IMR-90 (cell line): ENCODE data around the gene AOC2. TPM values are rescaled to one million over a fixed set of nuclear protein-coding genes. Genes with fewer than 3 reads are reported as not detected.

ENCODE experiments used
- ATAC-seq: fragments of 200-7000 bp; cut with Tn5 transposase; 2 replicates; pipeline ENCODE4 v1.9.1; 2020; ENCODE audit warnings: low read depth, mild to moderate bottlenecking, moderate library complexity
- BruUV-seq: library from RNA; stranded (reverse); fragments of 400-500 nt; replicated peaks from 2 replicates; lab custom pipeline; 2021; lab: Mats Ljungman, UMichigan
- CTCF ChIA-PET: fragments of 300-600 bp; formaldehyde crosslinking; extraction: SDS; loops from one replicate; lab custom pipeline; 2021; ENCODE audit warnings: antibody characterized with exemption; lab: Yijun Ruan, JAX
- POLR2A ChIA-PET: fragments of 300-600 bp; sonication (Branson Sonifier 250); formaldehyde crosslinking; loops from one replicate; lab custom pipeline; 2022; ENCODE audit warnings: antibody characterized with exemption; ENCODE audit not compliant: unreplicated experiment; lab: Charles Lee
- DNase-seq: peaks from one replicate; pipeline ENCODE4 v3.0.0; 2013
- H2AFZ ChIP-seq: replicated peaks from 2 replicates; pipeline ENCODE3; 2013; ENCODE audit warnings: low read length, mild to moderate bottlenecking; ENCODE audit not compliant: poor library complexity
- H2AK5ac ChIP-seq: 2 replicates; pipeline ENCODE4 v1.6.1; 2013; ENCODE audit warnings: low read depth, low read length, inconsistent platforms
- H2AK9ac ChIP-seq: replicated peaks from 2 replicates; pipeline ENCODE3; 2013; ENCODE audit warnings: mild to moderate bottlenecking, low read depth, low read length, moderate library complexity; ENCODE audit not compliant: poor library complexity
- H2BK120ac ChIP-seq: 2 replicates; pipeline ENCODE4 v1.6.1; 2013; ENCODE audit warnings: low read depth, low read length, inconsistent platforms
- H2BK15ac ChIP-seq: 3 replicates; pipeline ENCODE4 v1.6.1; 2013; ENCODE audit warnings: low read depth, low read length, inconsistent platforms
- H2BK20ac ChIP-seq: 2 replicates; pipeline ENCODE4 v1.6.1; 2013; ENCODE audit warnings: low read depth, mild to moderate bottlenecking, inconsistent platforms, low read length, moderate library complexity
- H2BK5ac ChIP-seq: 2 replicates; pipeline ENCODE4 v1.6.1; 2013; ENCODE audit warnings: mild to moderate bottlenecking, low read depth, low read length, inconsistent platforms; ENCODE audit not compliant: poor library complexity, severe bottlenecking
- H3K14ac ChIP-seq: replicated peaks from 2 replicates; pipeline ENCODE4 v1.6.1; 2013; ENCODE audit warnings: low read depth, low read length, inconsistent platforms
- H3K18ac ChIP-seq: 2 replicates; pipeline ENCODE4 v1.6.1; 2013; ENCODE audit warnings: low read depth, low read length, control low read depth
- H3K23ac ChIP-seq: 2 replicates; pipeline ENCODE4 v1.6.1; 2013; ENCODE audit warnings: low read depth, low read length, inconsistent platforms
- H3K27ac ChIP-seq: 2 replicates; pipeline ENCODE4 v1.5.1; 2013; ENCODE audit warnings: mild to moderate bottlenecking, control low read depth, low read length; ENCODE audit not compliant: insufficient read depth
- H3K27me3 ChIP-seq: 2 replicates; pipeline ENCODE4 v1.6.1; 2013; ENCODE audit warnings: low read length; ENCODE audit not compliant: control insufficient read depth, insufficient read depth
- H3K36me3 ChIP-seq: 2 replicates; pipeline ENCODE4 v1.6.1; 2013; ENCODE audit warnings: low read length, mixed read lengths; ENCODE audit not compliant: control insufficient read depth, insufficient read depth
- H3K4ac ChIP-seq: 2 replicates; pipeline ENCODE4 v1.6.1; 2013; ENCODE audit warnings: low read depth, low read length, inconsistent platforms
- H3K4me1 ChIP-seq: 2 replicates; pipeline ENCODE4 v1.6.1; 2013; ENCODE audit warnings: low read length, mixed read lengths; ENCODE audit not compliant: control insufficient read depth, insufficient read depth
- H3K4me2 ChIP-seq: 2 replicates; pipeline ENCODE4 v1.6.1; 2013; ENCODE audit warnings: low read depth, mild to moderate bottlenecking, control low read depth, low read length, moderate library complexity
- H3K4me3 ChIP-seq: 2 replicates; pipeline ENCODE4 v1.5.1; 2013; ENCODE audit warnings: low read depth, mild to moderate bottlenecking, control low read depth, low read length, moderate library complexity; ENCODE audit not compliant: insufficient read depth
- H3K56ac ChIP-seq: 2 replicates; pipeline ENCODE4 v1.6.1; 2013; ENCODE audit warnings: low read length, inconsistent platforms; ENCODE audit not compliant: insufficient read depth; ENCODE audit errors: extremely low read depth
- H3K79me1 ChIP-seq, 2 experiments: 2 replicates each; pipeline ENCODE4 v1.6.1; 2013; ENCODE audit warnings: low read length in 2 of 2, inconsistent platforms in 1 of 2, low read depth in 1 of 2
- H3K9ac ChIP-seq: 2 replicates; pipeline ENCODE4 v1.6.1; 2013; ENCODE audit warnings: low read depth, low read length, control low read depth
- H3K9me1 ChIP-seq: 2 replicates; pipeline ENCODE4 v1.6.1; 2013; ENCODE audit warnings: low read length, inconsistent platforms; ENCODE audit not compliant: insufficient read depth
- H3K9me3 ChIP-seq: 2 replicates; pipeline ENCODE4 v1.6.1; 2013; ENCODE audit warnings: low read length; ENCODE audit not compliant: control insufficient read depth, insufficient read depth
- H4K20me1 ChIP-seq: 2 replicates; pipeline ENCODE4 v1.6.1; 2013; ENCODE audit warnings: low read length, inconsistent platforms; ENCODE audit not compliant: insufficient read depth
- H4K5ac ChIP-seq: 2 replicates; pipeline ENCODE4 v1.6.1; 2013; ENCODE audit warnings: mild to moderate bottlenecking, low read depth, low read length, control low read depth
- H4K8ac ChIP-seq, 2 experiments: 2 replicates each; pipeline ENCODE4 v1.6.1; 2013; ENCODE audit warnings: low read depth in 2 of 2, low read length in 2 of 2, control low read depth in 1 of 2, inconsistent platforms in 1 of 2
- H4K91ac ChIP-seq: 2 replicates; pipeline ENCODE4 v1.6.1; 2013; ENCODE audit warnings: low read depth, low read length, inconsistent platforms; ENCODE audit not compliant: insufficient read depth
- CHD1 ChIP-seq: IDR thresholded peaks from 2 replicates; pipeline ENCODE4 v1.6.1; 2012; ENCODE audit warnings: low read depth, low read length, improper control_type of control experiment
- WGBS, 2 experiments: methylation state at CpG; one replicate each; pipeline versions ENCODE4 v1.1.5 to v1.1.7; 2013; ENCODE audit warnings: missing lambda C conversion rate in 2 of 2; ENCODE audit not compliant: insufficient read length in 1 of 2; ENCODE audit errors: extremely low coverage in 2 of 2; 5-methylcytosine and 5-hydroxymethylcytosine counted together
- dilution Hi-C: fragments of 300-500 bp; cut with HindIII; formaldehyde crosslinking; loops from one replicate; pipeline ENCODE4 v1.14.3; 2018; ENCODE audit warnings: low sequenced_read_pairs; ENCODE audit not compliant: unreplicated experiment
- in situ Hi-C: fragments of 300-500 bp; cut with MboI; formaldehyde crosslinking; loops from 3 replicates; pipeline ENCODE4 v1.14.3; 2019; ENCODE audit warnings: low sequenced_read_pairs, inconsistent platforms, mixed read lengths
- intact Hi-C: fragments of 100-400 bp; cut with micrococcal nuclease; formaldehyde crosslinking; loops from 2 replicates; pipeline ENCODE4 v1.10.0; 2022
- polyA plus RNA-seq, 3 experiments: library from polyadenylated mRNA; depleted of rRNA; stranded (reverse); fragments of >200 nt; gene quantifications; 2 replicates each; pipeline ENCODE4 v1.2.3, GENCODE V29; 2012; ENCODE audit warnings: low replicate concordance in 1 of 3
- total RNA-seq: library from RNA; depleted of rRNA; stranded (reverse); fragments of >200 nt; gene quantifications from 2 replicates; pipeline ENCODE4 v1.2.3, GENCODE V29; 2012

AOC2 gene
- total and polyA plus RNA-seq, 2 of the 4 experiments (the other 2 are of a cell fraction), result 0.36 to 0.41 TPM

- ChIA-PET CTCF (no interaction called here), POLR2A (no interaction called here)
- dilution Hi-C loops (no loop called here), intact Hi-C loops (loop anchor here (5.0 kb wide), 1 partner anchor 277 kb away; no protein-coding TSS in a partner anchor), in situ Hi-C loops (loop anchor here (5.0 kb wide), 1 partner anchor 92 kb away; no protein-coding TSS in a partner anchor)
- Histone ChIP-seq H4K5ac (no peak overlapping the region), H3K36me3 (peaks cover 41% of the 10 kb centered on the region), H2BK120ac (no peak overlapping the region), H3K79me1 (peaks cover 8 to 12% of the 10 kb centered on the region in 2 experiments; a peak in 3 of 4 replicates), H2AK9ac (no peak overlapping the region), H3K56ac (no peak overlapping the region), H3K14ac (no peak overlapping the region), H3K23ac (no peak overlapping the region), H3K4me2 (no peak overlapping the region), H2BK20ac (no peak overlapping the region), H3K4ac (no peak overlapping the region), H4K20me1 (peaks cover 19% of the 10 kb centered on the region), H4K8ac (no peak overlapping the region), H3K18ac (no peak overlapping the region), H3K9me1 (peaks cover 8% of the 10 kb centered on the region; the same call in 1 of the 2 replicates), H4K91ac (no peak overlapping the region), H3K9ac (no peak overlapping the region), H3K27ac (no peak overlapping the region), H3K9me3 (no peaks in the 10 kb centered on the region), H2AFZ (no peak overlapping the region), H2BK15ac (no peak overlapping the region; the same call in 2 of the 3 replicates), H2BK5ac (no peak overlapping the region), H3K27me3 (peaks cover 2% of the 10 kb centered on the region; the same call in 1 of the 2 replicates), H2AK5ac (no peak overlapping the region), H3K4me1 (peaks cover 2% of the 10 kb centered on the region; the same call in 1 of the 2 replicates), H3K4me3 (no peak overlapping the region)
- no TSS peak for BruUV-seq
- DNase-seq (no peak), ATAC-seq (no peak)
- 86% methylated on average over 10 of the region's 24 CpGs; no CpG with 5 or more reads in 1 of the 2 experiments for WGBS, 2 experiments
- TF ChIP-seq CHD1, result no peak
Measured at GRCh38 chr17:42844761-42845555, 578 bp downstream of the AOC2 start.
